Measurements from ENCODE around the gene ABI3BP.

ABI3BP gene

GRCh38 chr3:100877286-100877685 is 115.9 kb downstream of the ABI3BP start:
- DNase-seq: no peak

DNA sequence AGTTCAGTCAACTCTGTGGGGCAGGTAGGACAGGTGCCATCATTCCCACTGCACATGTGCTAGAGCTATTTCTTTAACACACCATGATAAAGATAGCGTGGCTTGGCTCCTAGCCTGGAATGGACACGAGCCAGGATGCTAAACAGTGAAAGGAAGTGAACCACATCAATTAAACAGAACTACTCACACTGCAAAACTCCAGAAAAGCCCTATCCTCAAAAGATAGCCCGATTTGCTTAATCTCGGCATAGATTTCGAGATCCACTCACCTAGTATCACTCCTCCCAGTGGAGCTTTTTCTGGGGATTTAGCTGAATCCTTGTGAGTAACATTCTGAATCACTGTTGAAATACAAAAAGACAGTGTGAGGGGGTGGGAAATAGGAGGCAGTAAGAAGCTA is 118.0 kb downstream of the ABI3BP start:
- DNase-seq: no peak

DNA sequence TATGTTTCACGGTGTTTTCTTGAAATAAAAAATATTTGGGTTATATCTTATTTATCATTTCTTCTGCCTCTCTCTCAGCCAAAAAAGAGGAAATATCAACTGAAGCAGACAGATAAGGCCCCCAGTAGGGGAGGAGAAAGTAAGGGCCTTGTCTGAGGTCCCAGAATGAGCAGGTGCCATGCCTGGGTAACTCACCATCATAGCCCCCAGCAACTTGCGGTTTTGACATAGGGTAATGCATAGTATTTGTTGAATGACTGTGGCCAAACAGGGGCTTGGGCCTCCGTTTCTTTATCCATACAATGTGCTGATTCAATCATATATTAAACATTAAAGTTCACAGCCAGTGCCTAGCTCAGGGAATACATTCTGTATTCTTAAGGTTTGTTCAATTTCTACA is 119.6 kb downstream of the ABI3BP start:
- no peak for DNase-seq

- no peak for DNase-seq
These were observed 121.9 kb downstream of the ABI3BP start for GRCh38 chr3:100871306-100871705.

GRCh38 chr3:100869787-100870186 is 123.4 kb downstream of the ABI3BP start:
- no peak for DNase-seq

DNA sequence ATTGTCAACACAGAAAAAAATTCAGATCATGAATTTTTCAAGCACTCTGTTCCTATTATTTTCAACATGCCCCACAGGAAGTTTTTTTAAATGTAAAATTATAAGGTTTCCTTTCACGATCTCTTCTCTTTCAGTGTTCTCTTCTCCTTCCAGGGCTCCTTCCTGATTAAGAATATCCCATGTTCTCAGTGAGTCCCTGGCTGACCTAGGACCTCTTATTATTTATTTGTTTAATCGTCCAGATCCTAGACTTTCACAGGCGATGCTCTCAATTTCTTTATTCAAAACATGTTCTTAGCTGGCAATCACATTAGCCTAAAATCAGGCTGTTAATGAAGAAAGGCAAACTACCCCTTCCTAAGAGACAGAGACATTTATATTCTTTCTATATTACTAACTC is 124.3 kb downstream of the ABI3BP start:
- no peak for DNase-seq

DNA sequence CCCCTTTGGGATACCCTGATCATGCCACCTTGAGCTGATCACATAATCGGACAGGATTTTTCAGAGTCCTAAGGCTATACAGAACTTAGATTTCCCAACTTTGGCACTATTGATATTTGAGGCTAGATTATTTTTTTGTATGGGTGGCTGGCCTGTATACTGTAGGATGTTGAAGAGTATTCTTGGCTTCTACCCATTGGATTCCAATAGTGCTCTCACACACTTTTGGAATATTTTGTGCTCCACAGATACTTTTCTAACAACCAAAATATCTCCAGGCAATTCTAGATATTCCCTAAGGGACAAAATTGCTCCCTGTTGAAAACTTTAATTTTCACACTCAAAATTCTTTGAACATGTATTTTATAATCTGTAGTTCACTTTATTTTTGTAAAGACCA is 125.1 kb downstream of the ABI3BP start:
- no peak for DNase-seq

DNA sequence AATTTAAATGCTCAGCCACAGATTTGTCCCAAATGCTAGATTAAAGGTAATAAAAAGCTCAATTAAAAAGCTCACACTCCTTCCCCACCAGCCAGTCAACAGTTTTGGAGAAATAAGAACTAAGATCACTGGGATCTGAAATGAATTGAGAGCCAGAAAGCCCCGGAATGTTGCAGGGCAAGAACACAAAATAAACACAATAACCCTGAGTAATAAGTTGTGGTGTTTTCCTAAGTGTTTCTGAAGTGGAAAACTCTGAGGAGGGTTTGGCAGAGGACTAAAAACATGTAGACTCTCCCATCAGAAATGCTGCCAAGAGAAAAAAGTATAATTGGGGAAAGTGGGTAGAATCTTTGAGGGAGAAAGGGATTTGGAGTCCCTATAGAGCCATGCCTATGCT is 127.8 kb downstream of the ABI3BP start:
- DNase-seq: no peak

- DNase-seq: no peak
These were observed 128.6 kb downstream of the ABI3BP start for GRCh38 chr3:100864471-100865250.

DNA sequence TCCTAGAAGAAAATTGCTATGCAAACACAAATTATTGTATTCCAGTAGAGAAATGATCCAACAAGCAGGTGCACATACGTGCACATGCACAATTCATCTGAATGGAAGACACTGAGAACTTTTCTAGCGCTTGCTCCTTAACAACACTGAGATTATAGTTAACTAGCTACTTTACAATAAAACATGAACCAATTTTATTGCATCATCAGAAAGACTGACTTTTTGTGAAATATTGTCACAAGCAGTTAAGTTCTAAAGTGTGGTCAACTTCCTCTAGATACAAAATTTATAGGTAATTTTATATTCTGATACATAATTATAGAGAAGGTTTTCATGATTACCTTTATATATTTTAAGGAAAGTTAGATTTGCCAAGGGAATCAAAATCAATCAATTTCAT is 135.4 kb downstream of the ABI3BP start:
- no peak for DNase-seq

DNA sequence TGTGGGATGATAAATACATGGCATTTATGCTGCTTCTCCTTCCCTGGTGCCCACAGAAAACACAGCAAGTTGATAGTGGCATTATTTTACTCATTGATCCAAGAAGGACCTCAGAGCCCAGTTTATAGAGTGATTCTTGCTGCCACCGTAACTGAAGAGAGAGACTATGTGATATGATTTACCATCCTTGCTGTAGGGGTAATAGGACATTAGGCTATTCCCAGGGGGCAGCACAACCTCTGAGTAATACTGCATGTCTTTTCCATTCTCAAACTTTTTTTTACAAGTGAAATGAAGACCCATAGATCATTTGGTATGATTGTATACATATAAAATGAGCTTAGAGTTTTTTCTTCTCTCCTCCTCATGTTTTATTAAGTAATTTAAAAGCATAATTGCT is 136.4 kb downstream of the ABI3BP start:
- DNase-seq: no peak

- no peak for DNase-seq
These were observed 140.4 kb downstream of the ABI3BP start for GRCh38 chr3:100852840-100853239.

GRCh38 chr3:100850701-100851100 is 142.5 kb downstream of the ABI3BP start:
- no peak for DNase-seq

DNA sequence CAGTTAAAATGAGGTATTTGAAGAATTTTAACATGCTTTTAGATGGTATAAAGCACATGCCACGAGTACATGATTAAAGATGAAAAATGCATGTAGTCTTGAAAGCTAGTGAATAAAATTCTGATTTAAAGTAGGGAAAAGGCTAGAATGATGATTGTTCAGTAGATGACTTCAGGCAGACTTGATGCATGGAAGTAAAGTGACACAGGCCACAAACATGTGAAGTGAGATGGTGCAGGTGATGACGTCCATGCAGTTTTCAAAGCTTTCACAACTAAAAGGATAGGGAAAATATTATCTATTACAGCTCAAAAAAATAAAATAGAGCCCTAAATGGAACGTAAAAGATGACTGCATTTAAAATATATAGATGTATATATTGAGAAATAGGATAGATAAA is 143.1 kb downstream of the ABI3BP start:
- no peak for DNase-seq

DNA sequence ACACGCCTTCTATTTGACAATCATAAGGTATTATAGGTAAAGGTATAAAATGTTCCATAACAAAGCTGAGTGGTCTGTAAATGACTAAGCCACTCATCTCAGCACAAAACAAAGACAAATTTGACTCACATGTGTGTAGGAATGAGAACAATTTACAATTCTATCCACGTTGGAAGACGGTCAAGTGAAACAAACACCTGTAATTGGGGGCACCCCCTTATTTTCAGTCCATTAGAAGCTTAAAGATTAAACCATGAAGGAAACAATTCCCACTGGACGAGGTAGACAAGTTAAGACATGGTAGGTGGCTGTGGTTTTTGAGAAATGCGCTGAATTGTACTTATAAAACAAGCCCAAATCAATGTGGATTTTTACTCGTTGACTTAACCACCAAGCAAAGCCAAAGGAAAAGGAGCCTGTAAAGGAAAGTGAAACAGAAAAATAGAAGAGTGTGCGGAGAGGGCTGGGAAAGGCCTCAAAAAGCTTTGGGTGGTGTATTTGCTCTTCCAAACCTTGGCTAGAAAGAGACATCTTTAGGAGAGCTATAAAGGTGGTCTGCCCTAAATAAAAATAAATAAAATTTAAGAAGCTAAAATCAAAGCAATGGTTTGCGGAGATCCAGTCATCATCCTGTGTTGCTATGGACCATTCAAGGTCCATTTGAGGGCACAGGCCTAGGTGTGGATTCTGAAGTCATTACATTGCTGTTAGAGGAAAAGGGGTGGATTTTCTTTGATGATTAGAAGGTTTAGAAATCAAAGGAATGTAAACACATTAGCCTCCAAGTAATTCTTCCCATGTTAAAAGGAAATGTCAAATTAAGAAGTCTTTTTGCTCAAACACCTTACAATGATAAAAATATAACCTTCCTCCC is 148.9 kb downstream of the ABI3BP start:
- no peak for DNase-seq

GRCh38 chr3:100838157-100838556 is 155.1 kb downstream of the ABI3BP start:
- no peak for DNase-seq

GRCh38 chr3:100836661-100837060 is 156.6 kb downstream of the ABI3BP start:
- DNase-seq: no peak

DNA sequence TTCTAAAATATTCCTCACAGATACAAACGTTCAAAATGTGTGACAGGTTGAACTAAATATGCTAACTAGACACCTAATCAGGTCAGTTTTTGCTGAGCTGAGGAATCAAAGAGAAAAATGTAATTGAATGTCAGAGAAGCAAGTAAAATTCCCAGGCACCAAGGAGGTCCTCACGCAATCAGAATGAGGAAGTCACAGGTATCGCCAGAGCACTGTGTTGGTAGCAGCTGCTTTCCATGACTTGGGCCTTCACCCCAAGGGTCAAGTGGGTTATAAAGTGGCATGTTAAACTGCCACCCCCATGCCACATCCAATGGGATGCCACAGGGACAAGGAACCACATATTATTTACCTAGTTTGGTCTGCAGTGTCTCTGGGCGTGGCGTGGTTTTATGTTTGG is 158.9 kb downstream of the ABI3BP start:
- no peak for DNase-seq

DNA sequence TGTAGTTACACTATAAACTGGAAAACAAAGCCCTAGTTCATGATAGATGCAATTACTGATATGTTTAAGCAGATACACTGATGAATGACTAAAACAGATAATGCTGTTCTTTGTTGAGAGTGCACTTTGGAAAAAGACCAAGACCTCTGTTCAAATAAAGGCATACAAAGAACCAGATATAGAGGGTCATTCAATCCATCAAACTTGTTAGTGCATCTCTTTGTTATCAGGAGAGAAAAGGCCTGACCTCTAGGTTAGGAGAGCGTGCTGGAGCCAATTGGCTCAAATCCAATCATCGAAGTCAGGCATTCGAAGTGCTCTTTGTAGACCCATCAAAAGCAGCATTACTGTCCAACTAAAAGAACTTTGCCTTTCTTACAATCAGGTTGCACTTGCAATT is 159.7 kb downstream of the ABI3BP start:
- DNase-seq: no peak

- no peak for DNase-seq
These were observed 161.6 kb downstream of the ABI3BP start for GRCh38 chr3:100831629-100832028.

DNA sequence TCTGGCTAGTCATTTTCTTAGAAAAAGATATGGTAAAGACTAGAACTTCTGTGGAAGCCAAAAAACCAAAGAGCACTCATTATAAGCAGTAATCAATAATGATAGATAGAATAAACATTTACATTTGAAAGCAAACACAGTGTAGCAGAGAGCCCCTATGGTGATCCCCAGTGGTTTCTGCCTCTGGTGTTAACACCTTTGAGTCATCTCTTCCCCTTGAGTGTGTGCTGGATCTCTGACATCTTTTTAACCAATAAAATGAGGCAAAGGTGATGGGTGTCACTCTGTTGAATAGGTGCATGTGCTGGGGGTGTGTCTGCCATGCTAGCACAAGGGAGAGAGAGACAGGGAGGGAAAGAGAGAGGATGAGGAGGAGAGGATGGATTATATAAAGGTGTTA is 162.3 kb downstream of the ABI3BP start:
- no peak for DNase-seq

- no peak for DNase-seq
These were observed 167.6 kb downstream of the ABI3BP start for GRCh38 chr3:100825574-100825973.

DNA sequence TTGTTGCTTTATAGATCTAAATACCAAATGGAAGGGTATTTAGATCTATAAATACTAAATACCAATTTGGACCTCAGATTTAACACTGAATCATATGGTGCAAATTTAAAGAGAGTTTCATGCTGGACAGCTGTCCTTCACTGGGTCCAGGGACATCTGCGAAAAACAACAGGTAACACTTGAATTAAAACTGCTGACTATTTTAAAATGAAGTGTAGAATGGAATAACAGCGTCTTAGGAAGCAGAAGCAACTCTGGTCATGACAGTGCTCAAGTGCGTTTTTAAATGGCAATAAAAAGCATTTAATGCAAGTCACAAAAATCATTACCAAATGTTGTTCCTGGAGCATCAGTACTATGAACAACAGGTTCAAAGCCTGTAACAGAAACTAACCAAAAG is 177.6 kb downstream of the ABI3BP start:
- no peak for DNase-seq

- DNase-seq: no peak
These were observed 179.4 kb downstream of the ABI3BP start for GRCh38 chr3:100813828-100814227.

All from NK-92 treated with Interleukin-12 subunit alpha and Interleukin-12 subunit beta, amount 100 ng/mL, for 24 hours (cell line).